H1 (cell line): ENCODE measurements around the gene BCAS3. TPM values are rescaled to one million over a fixed set of nuclear protein-coding genes. Genes with fewer than 3 reads are reported as not detected.

Experiments used
- CTCF ChIA-PET: fragments of 300-600 bp; sonication (Branson Sonifier 250); formaldehyde crosslinking; loops from one replicate; lab custom pipeline; 2021; ENCODE audit not compliant: partially characterized antibody; lab: Charles Lee
- POLR2A ChIA-PET: fragments of 300-600 bp; sonication (Branson Sonifier 250); formaldehyde crosslinking; loops from one replicate; lab custom pipeline; 2021; ENCODE audit warnings: inconsistent platforms; ENCODE audit not compliant: partially characterized antibody; lab: Charles Lee
- DNase-seq, 2 experiments: peaks; one replicate each; pipeline versions ENCODE4 v3.0.0 to v3.0.0-alpha.2; 2010 to 2022; ENCODE audit warnings: low spot score in 2 of 2, low read depth in 1 of 2, mixed read lengths in 1 of 2
- FAIRE-seq: peaks from 2 replicates; lab custom pipeline; 2011; peaks lifted over from hg19 to GRCh38; lab: Jason Lieb, UNC
- H2AFZ ChIP-seq: 2 replicates; pipeline ENCODE4 v1.8.1; 2012; ENCODE audit warnings: low read length, inconsistent platforms
- H2AK5ac ChIP-seq: 2 replicates; pipeline ENCODE4 v1.6.1; 2013; ENCODE audit warnings: low read depth, low read length
- H2BK120ac ChIP-seq: replicated peaks from 2 replicates; pipeline ENCODE3; 2013; ENCODE audit warnings: low read depth, low read length, inconsistent platforms
- H2BK12ac ChIP-seq: 2 replicates; pipeline ENCODE4 v1.6.1; 2013; ENCODE audit warnings: low read depth, low read length
- H2BK15ac ChIP-seq: 2 replicates; pipeline ENCODE4 v1.6.1; 2013; ENCODE audit warnings: low read length
- H2BK20ac ChIP-seq: 2 replicates; pipeline ENCODE4 v1.6.1; 2013; ENCODE audit warnings: low read length
- H2BK5ac ChIP-seq: 2 replicates; pipeline ENCODE4 v1.6.1; 2013; ENCODE audit warnings: low read depth, low read length
- H3K14ac ChIP-seq: 2 replicates; pipeline ENCODE4 v1.6.1; 2013; ENCODE audit warnings: inconsistent platforms; ENCODE audit not compliant: insufficient read length
- H3K18ac ChIP-seq: 2 replicates; pipeline ENCODE4 v1.6.1; 2013; ENCODE audit warnings: low read length; ENCODE audit errors: extremely low read depth
- H3K23ac ChIP-seq: 2 replicates; pipeline ENCODE4 v1.6.1; 2013; ENCODE audit warnings: inconsistent platforms; ENCODE audit not compliant: insufficient read length
- H3K23me2 ChIP-seq: 2 replicates; pipeline ENCODE4 v1.6.1; 2013; ENCODE audit warnings: low read depth, low read length
- H3K27ac ChIP-seq: 2 replicates; pipeline ENCODE4 v1.6.1; 2011; ENCODE audit warnings: low read depth, low read length, inconsistent platforms
- H3K27me3 ChIP-seq, 4 experiments: replicated peaks in 1 of 4; 1 replicate in 1 of 4; 2 replicates in 3 of 4; pipeline versions ENCODE4 v1.6.1 to v1.8.1; 2011 to 2013; ENCODE audit warnings: low read length in 3 of 4, mild to moderate bottlenecking in 3 of 4, inconsistent platforms in 2 of 4, mixed read lengths in 2 of 4, moderate library complexity in 1 of 4; ENCODE audit not compliant: control insufficient read depth in 3 of 4, insufficient read depth in 3 of 4; ENCODE audit errors: extremely low read depth in 1 of 4
- H3K36me3 ChIP-seq, 4 experiments: 2 replicates each; pipeline versions ENCODE4 v1.6.1 to v1.8.1; 2011 to 2013; ENCODE audit warnings: mild to moderate bottlenecking in 4 of 4, low read length in 3 of 4, moderate library complexity in 2 of 4, control low read depth in 1 of 4, inconsistent platforms in 1 of 4; ENCODE audit not compliant: insufficient read depth in 4 of 4, control insufficient read depth in 2 of 4
- H3K4ac ChIP-seq: replicated peaks from 2 replicates; pipeline ENCODE3; 2013; ENCODE audit warnings: low read length, low read depth, mixed read lengths, inconsistent platforms; ENCODE audit not compliant: insufficient read length
- H3K4me1 ChIP-seq, 4 experiments: replicated peaks in 1 of 4; 1 replicate in 1 of 4; 2 replicates in 3 of 4; pipeline versions ENCODE4 v1.6.1 to v1.8.1; 2011 to 2013; ENCODE audit warnings: low read length in 3 of 4, inconsistent platforms in 2 of 4, mixed read lengths in 1 of 4; ENCODE audit not compliant: insufficient read depth in 4 of 4, control insufficient read depth in 3 of 4
- H3K4me2 ChIP-seq, 2 experiments: 2 replicates each; pipeline versions ENCODE4 v1.6.1 to v1.8.1; 2011 to 2013; ENCODE audit warnings: low read depth in 2 of 2, low read length in 2 of 2, control low read depth in 1 of 2, inconsistent platforms in 1 of 2, mild to moderate bottlenecking in 1 of 2; ENCODE audit not compliant: insufficient read depth in 1 of 2
- H3K4me3 ChIP-seq, 4 experiments: fragments of 200-600, 300-600 bp in 1 of 4; sonication (generic), shearing (Covaris generic), sonication (Bioruptor Twin) in 1 of 4; 2 replicates each; pipeline versions ENCODE4 v1.5.1 to v1.8.1; 2011 to 2016; ENCODE audit warnings: low read length in 4 of 4, low read depth in 3 of 4, control low read depth in 2 of 4, inconsistent platforms in 2 of 4, mild to moderate bottlenecking in 2 of 4, mixed read lengths in 1 of 4, moderate library complexity in 1 of 4; ENCODE audit not compliant: insufficient read depth in 2 of 4; ENCODE audit errors: extremely low read depth in 1 of 4
- H3K56ac ChIP-seq: replicated peaks from 2 replicates; pipeline ENCODE3; 2013; ENCODE audit warnings: low read depth, mild to moderate bottlenecking, mixed read lengths, low read length, inconsistent platforms; ENCODE audit not compliant: insufficient read length
- H3K79me1 ChIP-seq: 2 replicates; pipeline ENCODE4 v1.6.1; 2013; ENCODE audit warnings: low read depth, low read length, control low read depth
- H3K79me2 ChIP-seq, 2 experiments: 2 replicates each; pipeline versions ENCODE4 v1.6.1 to v1.8.1; 2012 to 2013; ENCODE audit warnings: low read length in 2 of 2, mild to moderate bottlenecking in 2 of 2, inconsistent platforms in 1 of 2; ENCODE audit not compliant: insufficient read depth in 2 of 2, control insufficient read depth in 1 of 2
- H3K9ac ChIP-seq, 4 experiments: replicated peaks in 1 of 4; 1 replicate in 1 of 4; 2 replicates in 3 of 4; pipeline versions ENCODE4 v1.6.1 to v1.8.1; 2011 to 2013; ENCODE audit warnings: low read depth in 3 of 4, low read length in 3 of 4, control low read depth in 2 of 4, mild to moderate bottlenecking in 2 of 4, moderate library complexity in 2 of 4, inconsistent platforms in 1 of 4; ENCODE audit errors: extremely low read depth in 1 of 4
- H3K9me3 ChIP-seq, 2 experiments: 2 replicates each; pipeline versions ENCODE4 v1.6.1 to v1.8.1; 2012 to 2013; ENCODE audit warnings: mild to moderate bottlenecking in 2 of 2, moderate library complexity in 2 of 2, control low read depth in 1 of 2, inconsistent platforms in 1 of 2, low read depth in 1 of 2, low read length in 1 of 2, mixed read lengths in 1 of 2; ENCODE audit not compliant: insufficient read depth in 2 of 2
- H4K20me1 ChIP-seq, 2 experiments: replicated peaks in 1 of 2; 2 replicates each; pipeline versions ENCODE3 to v1.8.1; 2011 to 2013; ENCODE audit warnings: inconsistent platforms in 2 of 2, low read length in 2 of 2, mild to moderate bottlenecking in 1 of 2; ENCODE audit not compliant: insufficient read depth in 2 of 2, control insufficient read depth in 1 of 2
- H4K5ac ChIP-seq: 2 replicates; pipeline ENCODE4 v1.6.1; 2013; ENCODE audit warnings: low read length, low read depth, mixed read lengths, inconsistent platforms; ENCODE audit not compliant: insufficient read length
- H4K8ac ChIP-seq: 2 replicates; pipeline ENCODE4 v1.8.0; 2013; ENCODE audit warnings: mild to moderate bottlenecking, moderate library complexity, low read length, inconsistent platforms; ENCODE audit not compliant: insufficient read depth; ENCODE audit errors: extremely low read depth
- H4K91ac ChIP-seq: replicated peaks from 2 replicates; pipeline ENCODE3; 2013; ENCODE audit warnings: low read length, mixed read lengths, inconsistent platforms; ENCODE audit not compliant: insufficient read length
- BACH1 ChIP-seq: IDR thresholded peaks from 2 replicates; pipeline ENCODE4 v1.6.1; 2012; ENCODE audit warnings: low read length, improper control_type of control experiment
- CHD1 ChIP-seq: IDR thresholded peaks from 2 replicates; pipeline ENCODE4 v1.6.1; 2012; ENCODE audit warnings: low read depth, low read length, improper control_type of control experiment
- CHD2 ChIP-seq: IDR thresholded peaks from 2 replicates; pipeline ENCODE4 v1.6.1; 2012; ENCODE audit warnings: low read length, improper control_type of control experiment
- CTBP2 ChIP-seq: IDR thresholded peaks from 2 replicates; pipeline ENCODE4 v1.7.0; 2011; ENCODE audit warnings: borderline replicate concordance, mild to moderate bottlenecking, moderate library complexity, mixed read lengths, low read length; ENCODE audit not compliant: insufficient read depth, insufficient read length
- EGR1 ChIP-seq: IDR thresholded peaks from 2 replicates; pipeline ENCODE4 v1.6.1; 2011; ENCODE audit warnings: low read depth, low read length, borderline replicate concordance
- EP300 ChIP-seq, 2 experiments: IDR thresholded peaks; 1 replicate in 1 of 2; 2 replicates in 1 of 2; pipeline ENCODE4 v1.6.1; 2011 to 2012; ENCODE audit warnings: low read depth in 2 of 2, low read length in 2 of 2, mild to moderate bottlenecking in 2 of 2, borderline replicate concordance in 1 of 2, inconsistent platforms in 1 of 2, moderate library complexity in 1 of 2
- HDAC6 ChIP-seq: IDR thresholded peaks from one replicate; pipeline ENCODE4 v1.7.1; 2012; ENCODE audit warnings: low read depth, mild to moderate bottlenecking, inconsistent platforms, low read length, moderate library complexity
- JUN ChIP-seq: IDR thresholded peaks from 2 replicates; pipeline ENCODE4 v1.6.1; 2011; ENCODE audit warnings: low read depth, mild to moderate bottlenecking, improper control_type of control experiment, low read length
- KDM4A ChIP-seq: IDR thresholded peaks from one replicate; pipeline ENCODE4 v1.7.1; 2012; ENCODE audit warnings: low read depth, mild to moderate bottlenecking, moderate library complexity, low read length, inconsistent platforms; ENCODE audit not compliant: severe bottlenecking
- POLR2AphosphoS5 ChIP-seq: IDR thresholded peaks from 2 replicates; pipeline ENCODE4 v1.6.1; 2011; ENCODE audit warnings: low read depth, low read length
- SIN3A ChIP-seq, 2 experiments: IDR thresholded peaks in 1 of 2; conservative IDR thresholded peaks in 1 of 2; 2 replicates each; pipeline ENCODE4 v1.6.1; 2011 to 2012; ENCODE audit warnings: low read length in 2 of 2, improper control_type of control experiment in 1 of 2, low read depth in 1 of 2, mild to moderate bottlenecking in 1 of 2
- SP4 ChIP-seq: IDR thresholded peaks from 2 replicates; pipeline ENCODE4 v1.6.1; 2012; ENCODE audit warnings: low read length, inconsistent platforms
- TCF12 ChIP-seq: IDR thresholded peaks from 2 replicates; pipeline ENCODE4 v1.6.1; 2011; ENCODE audit warnings: low read depth, mild to moderate bottlenecking, low read length
- WGBS, 2 experiments: shearing (Covaris generic) in 1 of 2; methylation state at CpG; one replicate each; pipeline versions ENCODE4 v1.1.6 to v1.1.7; 2013 to 2015; ENCODE audit warnings: low lambda C conversion rate in 2 of 2, mixed read lengths in 2 of 2, inconsistent platforms in 1 of 2, low coverage in 1 of 2, missing lambda C conversion rate in 1 of 2; ENCODE audit not compliant: insufficient replicate concordance in 2 of 2, insufficient coverage in 1 of 2, insufficient read length in 1 of 2; ENCODE audit errors: extremely low coverage in 1 of 2, missing lambda C conversion rate in 1 of 2; 5-methylcytosine and 5-hydroxymethylcytosine counted together
- polyA plus RNA-seq, 7 experiments: library from polyadenylated mRNA; depleted of rRNA in 3 of 7; stranded (reverse) in 5 of 7; unstranded in 2 of 7; fragments of >200 nt in 5 of 7; fragments of 200-250 nt in 2 of 7; gene quantifications; 1 replicate in 5 of 7; 2 replicates in 1 of 7; 4 replicates in 1 of 7; pipeline versions ENCODE4 v1.2.1 to v1.2.3, GENCODE V29; 2011 to 2013; ENCODE audit warnings: missing spikeins in 2 of 7, mixed read lengths in 2 of 7
- total RNA-seq: library from RNA; stranded (reverse); fragmentation: NEBNext Ultra II Directional; extraction: Animal tissue kit (Norgen Biotek cat#: 25700); gene quantifications from 2 replicates; pipeline ENCODE4 v1.2.1, GENCODE V29; 2021

BCAS3 gene
- total and polyA plus RNA-seq, 2 of the 8 experiments (the other 6 are each of a cell fraction or from before 2014, with no cell fraction given), result 9.9 to 13.3 TPM

- no peak overlapping the region for H2BK5ac ChIP-seq
- CTCF ChIA-PET, result interaction anchor here (1.7 kb wide), 1 partner anchor 53 kb away, joined by 4 read pairs; no protein-coding TSS in a partner anchor
- 87% methylated on average over 9 of the region's 11 CpGs; no CpG with 5 or more reads in 1 of the 2 experiments for WGBS, 2 experiments
- TF ChIP-seq TCF12 (no peak), SP4 (no peak), HDAC6 (no peak), KDM4A (no peak), EGR1 (no peak), POLR2AphosphoS5 (no peak), CHD2 (no peak), EP300 (IDR thresholded peaks at IDR 0.05; ENCODE audit: borderline replicate concordance in 1 of 2, low read depth in 2 of 2, low read length in 2 of 2) (no peak), CHD1 (no peak), BACH1 (no peak), JUN (no peak), SIN3A (conservative IDR thresholded peaks at IDR 0.05 in 1 of 2, IDR thresholded peaks at IDR 0.05 in 1 of 2; ENCODE audit: low read depth in 1 of 2, low read length in 2 of 2) (no peak), CTBP2 (no peak)
Observed at GRCh38 chr17:61330174-61331150, 652.8 kb downstream of the BCAS3 start.

More at GRCh38 chr17:61330174-61331150, 652.8 kb downstream of the BCAS3 start:
- no peak overlapping the region for H3K18ac ChIP-seq
- H3K27ac ChIP-seq, result no peak overlapping the region
- H2AFZ ChIP-seq, result no peak overlapping the region
- FAIRE-seq (no peak), DNase-seq (no peak)
- no peak overlapping the region for H2BK120ac ChIP-seq
- H3K36me3 ChIP-seq, result no peaks in the 10 kb centered on the region
- no peak overlapping the region for H2BK12ac ChIP-seq
- H3K23ac ChIP-seq, result no peak overlapping the region
- no peak overlapping the region for H3K9ac ChIP-seq
- no peak overlapping the region for H2BK15ac ChIP-seq
- no peaks in the 10 kb centered on the region for H4K20me1 ChIP-seq
- H3K79me1 ChIP-seq, result no peaks in the 10 kb centered on the region
- POLR2A ChIA-PET, result no interaction called here
- H3K14ac ChIP-seq, result no peak overlapping the region
- H4K91ac ChIP-seq, result no peak overlapping the region
- no peak overlapping the region for H4K5ac ChIP-seq
- no peaks in the 10 kb centered on the region for H3K79me2 ChIP-seq
- H4K8ac ChIP-seq, result no peak overlapping the region
- H3K9me3 ChIP-seq, result no peaks in the 10 kb centered on the region
- H3K56ac ChIP-seq, result no peak overlapping the region
- H2AK5ac ChIP-seq, result no peak overlapping the region
- H3K4me3 ChIP-seq, result no peak overlapping the region
- no peaks in the 10 kb centered on the region for H3K27me3 ChIP-seq
- H3K23me2 ChIP-seq, result no peaks in the 10 kb centered on the region
- no peak overlapping the region for H3K4ac ChIP-seq
- H2BK20ac ChIP-seq, result no peak overlapping the region
- H3K4me1 ChIP-seq, result no peaks in the 10 kb centered on the region
- no peak overlapping the region for H3K4me2 ChIP-seq
